SK-N-SH (cell line): ENCODE measurements around the gene ELMO1. TPM values are rescaled to one million over a fixed set of nuclear protein-coding genes. Genes with fewer than 3 reads are reported as not detected.

Source experiments
- CTCF ChIA-PET: fragments of 300-600, 350-600 bp; formaldehyde crosslinking; extraction: SDS; loops from one replicate; lab custom pipeline; 2021; lab: Yijun Ruan, JAX
- POLR2A ChIA-PET: fragments of 350-600 bp; sonication (Branson Sonifier 250); formaldehyde crosslinking; extraction: SDS; loops from one replicate; lab custom pipeline; 2020; ENCODE audit warnings: antibody characterized with exemption, inconsistent platforms; lab: Yijun Ruan, JAX
- DNase-seq: peaks from one replicate; pipeline ENCODE4 v3.0.0; 2012
- H2AFZ ChIP-seq: fragments of 200-600 bp; sonication (generic); 2 replicates; pipeline ENCODE4 v1.8.1; 2016; ENCODE audit warnings: antibody characterized with exemption, mild to moderate bottlenecking, low read depth
- H3F3A ChIP-seq: fragments of 200-600 bp; sonication (generic); replicated peaks from 2 replicates; pipeline ENCODE3; 2016; ENCODE audit warnings: antibody characterized with exemption, mild to moderate bottlenecking; ENCODE audit not compliant: insufficient read depth
- H3K27ac ChIP-seq, 2 experiments: fragments of 200-500 bp in 1 of 2; fragments of 200-600 bp in 1 of 2; sonication (Bioruptor generic) in 1 of 2; sonication (generic), shearing (Covaris generic) in 1 of 2; 2 replicates each; pipeline versions ENCODE4 v1.5.1 to v1.6.1; 2014 to 2016; ENCODE audit warnings: low read depth in 2 of 2, inconsistent platforms in 1 of 2, low read length in 1 of 2, mild to moderate bottlenecking in 1 of 2, mixed read lengths in 1 of 2
- H3K27me3 ChIP-seq: fragments of 200-600 bp; sonication (generic), shearing (Covaris generic); 2 replicates; pipeline ENCODE4 v1.6.1; 2016; ENCODE audit warnings: mixed run types; ENCODE audit not compliant: insufficient read depth
- H3K36me3 ChIP-seq, 2 experiments: fragments of 200-500 bp in 1 of 2; fragments of 200-600 bp in 1 of 2; sonication (Bioruptor generic) in 1 of 2; sonication (generic) in 1 of 2; replicated peaks in 1 of 2; 2 replicates each; pipeline versions ENCODE3 to v1.5.1; 2014 to 2016; ENCODE audit warnings: low read length in 1 of 2, mild to moderate bottlenecking in 1 of 2; ENCODE audit not compliant: insufficient read depth in 2 of 2, control insufficient read depth in 1 of 2
- H3K4me1 ChIP-seq, 2 experiments: fragments of 200-500 bp in 1 of 2; fragments of 200-600 bp in 1 of 2; sonication (Bioruptor generic) in 1 of 2; sonication (generic), shearing (Covaris generic) in 1 of 2; 2 replicates each; pipeline versions ENCODE4 v1.5.1 to v1.6.1; 2014 to 2016; ENCODE audit warnings: low read depth in 1 of 2, low read length in 1 of 2, mixed run types in 1 of 2; ENCODE audit not compliant: insufficient read depth in 2 of 2, control insufficient read depth in 1 of 2
- H3K4me2 ChIP-seq: fragments of 200-600 bp; sonication (generic), shearing (Covaris generic); 2 replicates; pipeline ENCODE4 v1.6.1; 2017; ENCODE audit warnings: mixed run types
- H3K4me3 ChIP-seq, 2 experiments: fragments of 200-500 bp in 1 of 2; fragments of 200-600 bp in 1 of 2; sonication (Bioruptor generic) in 1 of 2; sonication (generic), shearing (Covaris generic) in 1 of 2; 2 replicates each; pipeline versions ENCODE4 v1.5.1 to v1.8.1; 2014 to 2016; ENCODE audit warnings: low read depth in 2 of 2, inconsistent platforms in 1 of 2, low read length in 1 of 2, mild to moderate bottlenecking in 1 of 2, mixed read lengths in 1 of 2, moderate library complexity in 1 of 2
- H3K79me2 ChIP-seq: fragments of 200-600 bp; sonication (generic); 2 replicates; pipeline ENCODE4 v1.8.1; 2017; ENCODE audit warnings: mild to moderate bottlenecking; ENCODE audit not compliant: insufficient read depth
- H3K9ac ChIP-seq: fragments of 200-600 bp; sonication (generic); 2 replicates; pipeline ENCODE4 v1.6.1; 2017; ENCODE audit warnings: mixed run types
- H3K9me2 ChIP-seq: fragments of 200-600 bp; sonication (generic); 2 replicates; pipeline ENCODE4 v1.6.1; 2017; ENCODE audit warnings: mixed run types
- H3K9me3 ChIP-seq: fragments of 200-600 bp; sonication (generic); 2 replicates; pipeline ENCODE4 v1.6.1; 2017; ENCODE audit warnings: mixed run types, mild to moderate bottlenecking, moderate library complexity
- H4K20me1 ChIP-seq: fragments of 200-600 bp; sonication (generic); 2 replicates; pipeline ENCODE4 v1.6.1; 2017; ENCODE audit warnings: mild to moderate bottlenecking, mixed run types; ENCODE audit not compliant: insufficient read depth
- EZH2phosphoT487 ChIP-seq: fragments of 200-600 bp; sonication (generic); IDR thresholded peaks from 2 replicates; pipeline ENCODE4 v1.6.1; 2017; ENCODE audit warnings: low read depth, mixed run types, mild to moderate bottlenecking, antibody characterized with exemption, moderate library complexity, borderline replicate concordance
- FOXJ3 ChIP-seq: sonication (generic); formaldehyde crosslinking; IDR thresholded peaks from 2 replicates; pipeline ENCODE4 v1.5.1; 2020; ENCODE audit warnings: mild to moderate bottlenecking, missing genetic modification reagents
- MAX ChIP-seq: IDR thresholded peaks from 2 replicates; pipeline ENCODE4 v1.4.0; 2012; ENCODE audit warnings: low read depth
- MXI1 ChIP-seq: IDR thresholded peaks from 2 replicates; pipeline ENCODE4 v1.6.1; 2012; ENCODE audit warnings: mild to moderate bottlenecking, low read depth, low read length, improper control_type of control experiment
- NRF1 ChIP-seq: IDR thresholded peaks from 2 replicates; pipeline ENCODE4 v1.6.1; 2012; ENCODE audit warnings: low read depth, mild to moderate bottlenecking, low read length
- PBX3 ChIP-seq: IDR thresholded peaks from 2 replicates; pipeline ENCODE4; 2012
- POLR2AphosphoS5 ChIP-seq: IDR thresholded peaks from 2 replicates; pipeline ENCODE4 v1.6.1; 2012; ENCODE audit warnings: low read depth, low read length
- RCOR1 ChIP-seq: fragments of 150-350 bp; IDR thresholded peaks from 2 replicates; pipeline ENCODE4 v1.6.1; 2017; ENCODE audit warnings: antibody characterized with exemption, low read length
- TAF1 ChIP-seq: IDR thresholded peaks from 2 replicates; pipeline ENCODE4 v1.6.1; 2012; ENCODE audit warnings: low read depth, mild to moderate bottlenecking, low read length, moderate library complexity, borderline replicate concordance
- TEAD4 ChIP-seq: IDR thresholded peaks from 2 replicates; pipeline ENCODE4 v1.4.0; 2012; ENCODE audit warnings: mild to moderate bottlenecking, borderline replicate concordance; ENCODE audit not compliant: insufficient read depth
- USF2 ChIP-seq: fragments of 150-350 bp; IDR thresholded peaks from 2 replicates; pipeline ENCODE4 v1.6.1; 2017; ENCODE audit warnings: antibody characterized with exemption, low read length, low read depth, borderline replicate concordance
- WGBS: methylation state at CpG from one replicate; pipeline ENCODE4 v1.1.6; 2017; ENCODE audit warnings: low lambda C conversion rate; 5-methylcytosine and 5-hydroxymethylcytosine counted together
- polyA plus RNA-seq, 3 experiments: library from polyadenylated mRNA; depleted of rRNA; stranded (reverse); fragments of >200 nt; gene quantifications; 2 replicates each; pipeline ENCODE4 v1.2.3, GENCODE V29; 2012

The ELMO1 gene
- polyA plus RNA-seq, 1 of the 3 experiments (the other 2 are of a cell fraction), result 0.64 TPM

GRCh38 chr7:37040330-37040729 is 408.3 kb downstream of the ELMO1 start:
- H3K9ac ChIP-seq, result no peak overlapping the region
- DNase-seq, result no peak
- H2AFZ ChIP-seq, result no peak overlapping the region
- no peaks in the 10 kb centered on the region; a peak in 1 of 4 replicates for H3K4me1 ChIP-seq
- WGBS, result 91% methylated on average over 4 of the region's 4 CpGs
- no peak overlapping the region for H3K4me2 ChIP-seq
- H3K27ac ChIP-seq, result no peak overlapping the region
- no peaks in the 10 kb centered on the region for H3F3A ChIP-seq
- H3K79me2 ChIP-seq, result no peaks in the 10 kb centered on the region
- H4K20me1 ChIP-seq, result no peaks in the 10 kb centered on the region
- H3K4me3 ChIP-seq, result no peak overlapping the region
- TF ChIP-seq MAX, result no peak
- TF ChIP-seq RCOR1, result no peak
- TF ChIP-seq POLR2AphosphoS5, result no peak
- no peak for TF ChIP-seq MXI1
- no peak for TF ChIP-seq TAF1
- H3K9me3 ChIP-seq, result no peaks in the 10 kb centered on the region
- CTCF ChIA-PET, result interaction anchor here (0.9 to 2.0 kb wide), 3 partner anchors 13 to 142 kb away, joined by 3 to 9 read pairs (median 5); no protein-coding TSS in a partner anchor
- H3K27me3 ChIP-seq, result no peaks in the 10 kb centered on the region
- no peaks in the 10 kb centered on the region for H3K36me3 ChIP-seq
- H3K9me2 ChIP-seq, result no peaks in the 10 kb centered on the region
- POLR2A ChIA-PET, result no interaction called here

- Histone ChIP-seq H4K20me1 (no peaks in the 10 kb centered on the region), H3K27me3 (no peaks in the 10 kb centered on the region), H3K9ac (no peak overlapping the region), H3K9me2 (no peaks in the 10 kb centered on the region), H3K79me2 (no peaks in the 10 kb centered on the region), H2AFZ (no peak overlapping the region), H3K4me2 (no peak overlapping the region), H3K4me3 (no peak overlapping the region), H3F3A (no peaks in the 10 kb centered on the region), H3K4me1 (no peaks in the 10 kb centered on the region; a peak in 1 of 4 replicates), H3K9me3 (no peaks in the 10 kb centered on the region), H3K27ac (no peak overlapping the region), H3K36me3 (no peaks in the 10 kb centered on the region)
- ChIA-PET POLR2A (no interaction called here), CTCF (interaction anchor here (1.9 to 2.0 kb wide), 2 partner anchors 16 to 143 kb away, joined by 5 to 9 read pairs; no protein-coding TSS in a partner anchor)
- no peak for TF ChIP-seq FOXJ3 (CRISPR knock-in tag)
- no peak for TF ChIP-seq TEAD4
- no peak for TF ChIP-seq USF2
- no peak for TF ChIP-seq RCOR1
- TF ChIP-seq EZH2phosphoT487, result no peak
- TF ChIP-seq PBX3, result no peak
- TF ChIP-seq NRF1, result no peak
- no peak for DNase-seq
- WGBS, result 36% methylated on average over 3 of the region's 3 CpGs
Observed at GRCh38 chr7:37039131-37039749, 409.4 kb downstream of the ELMO1 start.
